ENCODE measurements around the gene C5orf52. TPM values are rescaled to one million over a fixed set of nuclear protein-coding genes. Genes with fewer than 3 reads are reported as not detected.
"Not testable (repeated sequence)": the region's sequence is repeated elsewhere in the genome, so short reads cannot be mapped to it uniquely, and the experiment has no call there.

Gene C5orf52
- total RNA-seq, 1 donor from 2014 or later: not detected

DNA sequence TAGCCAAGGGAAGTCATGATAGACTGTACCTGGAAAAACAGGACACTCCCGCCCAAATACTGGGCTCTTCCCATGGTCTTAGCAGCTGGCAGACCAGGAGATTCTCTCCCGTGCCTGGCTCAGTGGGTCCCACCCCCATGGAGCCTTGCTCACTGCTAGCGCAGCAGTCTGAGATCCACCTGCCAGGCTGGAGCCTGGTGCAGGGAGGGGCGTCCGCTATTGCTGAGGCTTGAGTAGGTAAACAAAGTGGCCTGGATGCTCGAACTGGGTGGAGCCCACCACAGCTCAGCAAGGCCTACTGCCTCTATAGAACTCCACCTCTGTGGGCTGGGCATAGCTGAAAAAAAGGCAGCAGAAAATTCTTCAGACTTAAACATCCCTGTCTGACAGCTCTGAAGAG lies 49.8 kb downstream of the C5orf52 start:
- no peaks in the 10 kb centered on the region for H3K36me3 ChIP-seq (ENCODE audit: control insufficient read depth, insufficient read depth, low read length)
- TF ChIP-seq, protein P1, sequence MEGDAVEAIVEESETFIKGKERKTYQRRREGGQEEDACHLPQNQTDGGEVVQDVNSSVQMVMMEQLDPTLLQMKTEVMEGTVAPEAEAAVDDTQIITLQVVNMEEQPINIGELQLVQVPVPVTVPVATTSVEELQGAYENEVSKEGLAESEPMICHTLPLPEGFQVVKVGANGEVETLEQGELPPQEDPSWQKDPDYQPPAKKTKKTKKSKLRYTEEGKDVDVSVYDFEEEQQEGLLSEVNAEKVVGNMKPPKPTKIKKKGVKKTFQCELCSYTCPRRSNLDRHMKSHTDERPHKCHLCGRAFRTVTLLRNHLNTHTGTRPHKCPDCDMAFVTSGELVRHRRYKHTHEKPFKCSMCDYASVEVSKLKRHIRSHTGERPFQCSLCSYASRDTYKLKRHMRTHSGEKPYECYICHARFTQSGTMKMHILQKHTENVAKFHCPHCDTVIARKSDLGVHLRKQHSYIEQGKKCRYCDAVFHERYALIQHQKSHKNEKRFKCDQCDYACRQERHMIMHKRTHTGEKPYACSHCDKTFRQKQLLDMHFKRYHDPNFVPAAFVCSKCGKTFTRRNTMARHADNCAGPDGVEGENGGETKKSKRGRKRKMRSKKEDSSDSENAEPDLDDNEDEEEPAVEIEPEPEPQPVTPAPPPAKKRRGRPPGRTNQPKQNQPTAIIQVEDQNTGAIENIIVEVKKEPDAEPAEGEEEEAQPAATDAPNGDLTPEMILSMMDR (IDR thresholded peaks at IDR 0.05; ENCODE audit: insufficient read depth, low read length, severe bottlenecking): no peak
- DNase-seq (ENCODE audit: low read depth) (no peak), FAIRE-seq (no peak)
- H3K4me3 ChIP-seq (ENCODE audit: low read depth, low read length): no peak overlapping the region
- no peaks in the 10 kb centered on the region for H3K27me3 ChIP-seq (ENCODE audit: control insufficient read depth, insufficient read depth, low read length)

DNA sequence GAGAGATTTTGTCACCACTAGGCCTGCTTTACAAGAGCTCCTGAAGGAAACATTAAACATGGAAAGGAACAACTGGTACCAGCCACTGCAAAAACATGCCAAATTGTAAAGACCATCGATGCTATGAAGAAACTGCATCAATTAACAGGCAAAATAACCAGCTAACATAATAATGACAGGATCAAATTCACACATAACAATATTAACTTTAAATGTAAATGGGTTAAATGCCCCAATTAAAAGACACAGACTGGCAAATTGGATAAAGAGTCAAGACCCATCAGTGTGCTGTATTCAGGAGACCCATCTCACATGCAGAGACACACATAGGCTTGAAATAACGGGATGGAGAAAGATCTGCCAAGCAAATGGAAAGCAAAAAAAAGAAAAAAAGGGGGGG lies 51.6 kb downstream of the C5orf52 start:
- not testable (repeated sequence) for FAIRE-seq; H3K36me3 ChIP-seq (ENCODE audit: control insufficient read depth, insufficient read depth, low read length); H3K27me3 ChIP-seq (ENCODE audit: control insufficient read depth, insufficient read depth, low read length); DNase-seq (ENCODE audit: low read depth); H3K4me3 ChIP-seq (ENCODE audit: low read depth, low read length)

DNA sequence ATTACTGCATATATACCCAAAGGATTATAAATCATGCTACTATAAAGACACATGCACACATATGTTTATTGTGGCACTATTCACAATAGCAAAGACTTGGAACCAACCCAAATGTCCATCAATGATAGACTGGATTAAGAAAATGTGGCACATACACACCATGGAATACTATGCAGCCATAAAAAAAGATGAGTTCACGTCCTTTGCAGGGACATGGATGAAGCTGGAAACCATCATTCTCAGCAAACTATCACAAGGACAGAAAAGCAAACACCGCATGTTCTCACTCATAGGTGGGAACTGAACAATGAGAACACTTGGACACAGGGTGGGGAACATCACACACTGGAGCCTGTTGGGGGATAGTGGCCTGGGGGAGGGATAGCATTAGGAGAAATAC lies 55.3 kb downstream of the C5orf52 start:
- not testable (repeated sequence) for H3K27me3 ChIP-seq (ENCODE audit: control insufficient read depth, insufficient read depth, low read length); DNase-seq (ENCODE audit: low read depth); H3K36me3 ChIP-seq (ENCODE audit: control insufficient read depth, insufficient read depth, low read length); FAIRE-seq; H3K4me3 ChIP-seq (ENCODE audit: low read depth, low read length)

DNA sequence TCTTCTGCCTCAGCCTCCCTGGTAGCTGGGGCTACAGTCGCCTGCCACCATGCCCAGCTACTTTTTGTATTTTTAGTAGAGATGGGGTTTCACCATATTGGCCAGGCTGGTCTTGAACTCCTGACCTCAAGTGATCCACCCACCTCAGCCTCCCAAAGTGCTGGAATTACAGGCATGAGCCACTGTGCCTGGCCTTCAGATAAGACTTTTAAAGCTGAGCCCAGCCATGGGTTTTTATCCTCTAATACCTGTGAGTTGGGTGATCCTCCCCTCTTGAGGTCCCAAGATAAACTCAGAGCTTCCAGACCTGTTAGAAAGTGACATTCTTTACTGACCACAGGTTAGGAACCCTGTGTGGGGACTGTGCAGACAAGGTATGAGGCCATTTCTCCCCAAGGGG lies 56.5 kb downstream of the C5orf52 start:
- not testable (repeated sequence) for H3K36me3 ChIP-seq (ENCODE audit: control insufficient read depth, insufficient read depth, low read length); FAIRE-seq; H3K4me3 ChIP-seq (ENCODE audit: low read depth, low read length); DNase-seq (ENCODE audit: low read depth); H3K27me3 ChIP-seq (ENCODE audit: control insufficient read depth, insufficient read depth, low read length)

Other genes with a start within 250 kb of the C5orf52 start
- gene NIPAL4, start 211.3 kb upstream of the C5orf52 start, total RNA-seq: 5.3 and 9.2 TPM in 2 replicates
- gene ADAM19, start 95.8 kb upstream of the C5orf52 start, total RNA-seq: 0.79 and 1.7 TPM in 2 replicates
- gene SOX30, start 19.1 kb upstream of the C5orf52 start, total RNA-seq: under 0.01 TPM in 1 of 2 replicates, not detected in the other
- gene THG1L, start 59.9 kb downstream of the C5orf52 start, total RNA-seq: 31.5 and 38.2 TPM in 2 replicates
- 2.9 and 4.5 TPM in 2 replicates for gene LSM11, start 72.2 kb downstream of the C5orf52 start, total RNA-seq
- 148 and 288 TPM in 2 replicates for gene CLINT1, start 187.6 kb downstream of the C5orf52 start, total RNA-seq